Activated CD4-positive, alpha-beta T cell treated with anti-CD3 and anti-CD28 coated beads, Interleukin-2, Interleukin-6, amounts not matched to agents 100 ng/mL and 50 ng/mL, durations not matched to agents 16 hours and 8 hours (primary cell): ENCODE data around the gene ZNF423.

Experiments used
- DNase-seq: peaks from one replicate; pipeline ENCODE4 v3.0.0-alpha.2; 2020

Gene ZNF423

DNA sequence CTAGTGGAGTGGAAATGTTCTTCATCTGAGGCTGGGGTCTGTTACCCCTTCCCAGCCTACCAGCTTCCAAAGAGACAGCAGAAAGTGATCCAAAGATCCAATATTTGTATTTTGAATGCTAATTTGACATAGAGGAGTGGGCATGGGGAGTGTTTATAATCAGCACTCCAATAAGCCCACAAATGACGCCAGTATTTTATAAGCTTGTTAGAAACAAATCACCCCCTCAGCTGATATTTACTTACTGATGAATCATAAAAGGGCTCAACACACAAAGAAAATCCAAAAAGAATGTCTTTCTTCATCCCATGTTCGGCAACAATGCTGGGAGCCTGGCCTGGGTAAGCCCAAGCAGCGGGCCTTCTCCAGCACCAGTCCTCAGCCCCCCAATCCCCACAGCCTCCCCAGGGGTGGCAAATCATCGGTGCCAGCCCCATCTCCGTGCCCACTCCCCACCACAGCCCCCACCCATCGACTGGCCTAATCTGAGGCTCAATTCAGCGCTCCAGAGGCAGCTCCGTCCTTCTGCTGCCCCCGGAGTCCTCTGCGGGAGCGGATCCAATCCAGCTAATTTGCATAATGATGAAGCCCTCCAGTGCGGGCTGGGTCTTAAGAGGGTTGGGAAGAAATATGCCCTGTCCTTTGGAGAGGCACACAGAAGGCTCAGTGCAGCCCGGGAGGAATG lies 312.8 kb downstream of the ZNF423 start:
- no peak for DNase-seq

DNA sequence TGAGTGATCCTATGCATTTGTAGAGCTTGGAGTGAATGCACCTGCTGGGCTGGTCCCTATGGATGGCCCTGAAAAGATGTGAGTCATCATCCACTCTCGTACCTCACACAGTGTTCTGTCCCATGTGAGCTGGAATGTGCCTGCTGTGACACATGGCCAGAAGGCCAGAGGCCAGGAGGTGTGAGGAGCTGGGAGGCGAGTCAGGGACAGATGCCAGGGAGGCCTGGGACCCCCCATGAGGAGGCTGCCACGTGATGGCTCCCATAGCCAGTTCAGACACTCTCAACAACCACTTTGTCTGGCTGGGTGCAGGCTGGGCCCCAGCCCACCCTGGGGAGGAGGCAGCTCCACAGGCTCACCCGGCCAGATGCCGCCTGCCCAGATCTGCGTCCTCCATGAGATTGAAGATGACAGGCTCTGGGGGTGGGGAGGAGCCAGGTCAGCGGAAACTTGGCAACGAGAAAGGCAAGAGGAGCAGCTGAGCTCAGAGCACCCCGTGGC lies 313.5 kb downstream of the ZNF423 start:
- no peak for DNase-seq

DNA sequence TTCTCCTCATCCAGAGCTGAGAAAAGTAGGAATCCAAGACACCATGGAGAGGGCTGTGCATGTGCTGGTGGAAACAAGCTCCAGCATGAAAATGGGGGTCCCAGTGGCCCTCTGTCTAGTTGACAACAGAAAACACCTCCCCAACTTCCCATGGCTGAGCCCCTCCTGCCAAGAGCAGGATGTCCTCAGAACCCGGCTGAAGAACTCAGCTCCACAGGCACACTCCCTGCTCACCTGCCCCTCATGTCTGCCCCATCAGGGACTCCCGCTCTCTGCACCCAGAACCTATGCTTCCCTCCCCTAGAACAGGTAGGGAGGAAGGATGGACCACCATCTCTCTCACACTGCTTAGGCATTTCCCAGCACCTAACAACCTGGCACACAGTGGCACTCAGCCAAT lies 315.1 kb downstream of the ZNF423 start:
- no peak for DNase-seq

DNA sequence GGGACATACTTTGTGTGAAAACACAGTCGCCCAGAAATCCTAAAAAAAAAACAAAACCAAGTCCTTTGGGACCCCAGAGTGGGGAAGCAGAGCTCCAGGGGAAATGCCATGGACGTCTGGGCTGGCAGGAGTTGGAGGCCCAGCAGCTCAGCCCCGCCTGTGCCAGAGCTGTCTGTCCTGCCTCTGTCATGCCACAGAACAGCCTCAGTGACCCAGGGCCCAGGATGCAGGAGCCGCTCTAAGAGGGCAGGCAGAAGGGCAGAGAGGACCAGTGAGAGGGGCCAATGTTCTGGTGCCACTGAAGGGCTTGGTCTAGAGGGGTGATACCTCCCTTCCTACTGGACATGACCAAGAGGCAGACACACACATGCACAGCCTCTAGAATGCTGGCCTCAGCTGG lies 316.2 kb downstream of the ZNF423 start:
- DNase-seq = no peak

DNA sequence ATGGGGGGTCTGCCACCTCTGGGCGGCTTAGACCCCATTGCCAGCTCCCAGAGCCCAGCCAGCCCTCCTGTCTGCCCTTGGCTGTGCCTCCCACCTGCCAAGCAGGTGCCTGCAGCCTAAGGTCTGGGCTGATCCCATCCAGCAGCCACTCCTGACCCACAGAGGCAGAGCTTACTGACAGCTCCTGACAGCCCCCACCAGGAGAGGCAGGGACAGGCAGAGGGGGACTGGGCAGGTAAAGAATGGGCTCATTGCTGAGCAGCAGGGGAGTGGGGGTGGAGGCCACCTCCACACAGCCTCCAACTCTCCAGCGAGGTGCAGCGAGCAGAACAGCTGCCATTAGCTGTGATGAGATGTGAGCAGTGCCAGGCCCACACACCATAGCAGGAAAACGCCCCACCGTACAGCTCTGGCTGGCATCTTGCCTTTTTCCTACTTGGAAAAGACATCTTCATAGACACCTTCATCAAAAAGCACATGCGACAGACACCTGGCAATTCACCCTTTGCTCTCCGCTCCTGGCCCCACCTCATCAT lies 317.9 kb downstream of the ZNF423 start:
- no peak for DNase-seq

DNA sequence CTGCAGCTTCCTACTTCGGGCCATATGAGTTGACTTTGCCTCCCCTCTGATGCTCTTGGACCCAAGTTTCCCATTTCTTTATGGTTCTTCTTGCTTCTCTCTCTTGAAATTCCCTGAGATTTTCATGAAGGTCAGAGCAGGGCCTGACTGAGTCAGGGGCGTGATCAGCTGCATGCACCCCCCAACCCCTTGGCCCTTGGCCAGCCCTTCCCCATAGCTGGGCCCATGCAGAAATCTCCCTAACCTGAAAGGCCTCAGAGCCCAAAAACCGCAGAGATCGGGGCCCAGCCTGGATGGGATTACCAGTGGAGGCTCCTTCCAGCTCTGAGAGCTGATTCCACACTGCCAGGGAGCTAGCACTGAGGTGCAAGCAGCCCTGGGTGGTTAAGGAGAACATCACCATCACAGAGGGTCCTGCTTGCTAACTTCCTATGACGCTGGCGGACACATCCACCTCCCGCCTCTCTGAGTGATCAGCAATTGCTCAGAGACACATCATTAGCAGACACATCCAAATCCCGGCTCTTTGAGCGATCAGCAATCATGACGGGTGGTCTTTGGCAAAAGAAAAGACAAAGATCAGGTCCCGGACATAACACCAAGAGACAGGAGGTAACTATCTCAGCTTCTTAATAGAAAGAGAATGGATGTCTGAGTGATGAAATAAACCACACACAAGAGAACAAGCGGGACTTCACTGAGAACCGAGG lies 320.9 kb downstream of the ZNF423 start:
- DNase-seq = no peak

DNA sequence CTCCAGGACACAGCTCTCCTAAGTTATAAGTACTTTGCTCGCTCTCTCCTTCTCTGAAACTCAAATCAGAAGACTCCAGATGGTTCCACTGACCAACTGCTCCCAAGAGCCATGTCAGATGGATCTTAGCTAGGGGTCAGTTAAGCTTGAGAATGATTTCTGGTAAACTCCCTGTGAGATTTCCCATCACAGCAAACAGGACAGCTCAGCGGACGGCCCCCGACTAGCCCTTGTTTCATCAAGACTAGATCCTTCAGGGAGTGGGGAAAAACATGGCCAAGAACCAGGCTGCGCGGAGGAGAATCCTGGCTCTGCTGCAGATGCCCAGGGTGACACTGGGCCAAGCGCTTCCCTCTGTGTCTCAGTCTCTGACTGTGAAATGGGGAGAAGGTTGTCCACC lies 322.5 kb downstream of the ZNF423 start:
- no peak for DNase-seq

DNA sequence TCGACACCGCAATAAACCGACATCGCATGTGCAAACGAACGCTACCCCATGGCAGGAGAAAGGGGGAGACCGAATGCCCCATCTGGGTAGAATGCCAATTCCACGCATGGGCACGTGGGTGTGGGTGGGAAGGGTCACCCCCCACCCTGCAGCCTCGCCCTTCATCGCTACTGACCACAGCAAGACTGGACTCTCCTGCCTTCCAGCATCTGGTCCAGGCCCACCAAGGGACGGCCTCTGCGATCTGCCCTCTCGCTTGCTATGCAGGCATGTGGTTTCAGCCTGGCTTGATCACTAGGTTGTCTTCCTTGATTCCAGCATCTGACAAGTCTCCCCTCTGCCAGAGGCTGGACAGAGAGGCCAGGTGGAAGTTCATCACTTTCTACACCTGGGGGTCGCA lies 323.0 kb downstream of the ZNF423 start:
- no peak for DNase-seq

DNA sequence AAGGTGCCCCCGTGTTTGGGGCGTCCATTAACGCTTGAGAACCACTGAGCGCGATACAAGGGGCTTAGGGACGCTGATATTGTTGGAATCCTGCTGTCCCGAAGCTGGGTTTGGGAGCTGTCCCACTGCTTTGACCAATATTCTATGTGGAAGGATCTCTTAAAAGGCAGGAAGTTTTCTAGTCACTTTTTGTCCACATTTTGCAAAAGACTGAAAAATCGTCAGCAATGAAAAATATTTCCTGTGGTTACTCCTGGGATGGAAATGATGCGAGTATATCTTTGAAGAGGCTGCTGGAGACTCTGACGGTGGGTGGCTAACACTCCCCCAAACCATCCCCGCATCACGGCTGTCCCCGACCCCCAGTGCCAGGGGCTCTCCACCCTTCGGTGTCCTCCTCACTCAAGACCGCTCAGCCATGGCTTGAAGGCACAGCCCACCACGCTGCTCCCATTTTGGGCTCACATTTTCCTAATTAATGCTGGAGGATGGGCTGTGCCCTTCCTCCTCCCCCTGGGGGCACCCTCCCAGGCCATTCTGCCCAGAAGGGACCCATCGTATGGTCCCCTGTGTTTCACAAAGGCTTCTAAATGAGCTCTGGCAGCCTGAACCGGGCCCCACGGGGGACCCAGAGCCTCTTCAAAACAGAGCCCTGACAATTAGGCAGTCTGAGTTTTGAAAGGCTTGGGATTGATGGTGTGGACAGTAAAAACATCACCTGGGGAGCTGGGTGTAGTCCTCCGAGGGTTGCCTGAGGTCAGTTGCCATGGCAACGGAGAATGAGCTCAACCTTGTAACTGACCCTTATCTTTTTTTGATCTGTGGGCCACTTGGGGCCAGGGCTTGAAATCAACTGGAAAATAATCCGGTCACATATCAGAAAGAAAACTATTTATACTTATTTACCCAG lies 323.7 kb downstream of the ZNF423 start:
- DNase-seq = no peak

DNA sequence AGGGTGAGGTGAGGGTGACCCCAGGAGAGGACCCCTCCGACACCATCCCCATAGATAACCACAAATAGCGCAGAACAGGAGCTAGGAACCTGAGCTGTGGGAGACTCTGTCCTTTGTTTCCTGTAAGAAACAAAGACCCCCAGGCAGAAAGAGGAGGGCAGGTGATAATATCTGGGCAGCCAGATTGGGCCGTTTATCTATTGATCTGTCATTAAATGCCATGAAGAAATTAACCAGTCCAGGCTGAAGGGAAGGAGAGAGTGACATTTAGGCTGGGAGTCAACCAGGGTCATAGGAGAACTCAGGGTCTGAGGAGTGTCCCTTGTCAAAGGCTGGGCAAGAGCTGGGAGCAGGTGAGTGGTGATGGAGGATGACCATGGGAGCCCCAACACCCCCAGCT lies 324.5 kb downstream of the ZNF423 start:
- DNase-seq = no peak

DNA sequence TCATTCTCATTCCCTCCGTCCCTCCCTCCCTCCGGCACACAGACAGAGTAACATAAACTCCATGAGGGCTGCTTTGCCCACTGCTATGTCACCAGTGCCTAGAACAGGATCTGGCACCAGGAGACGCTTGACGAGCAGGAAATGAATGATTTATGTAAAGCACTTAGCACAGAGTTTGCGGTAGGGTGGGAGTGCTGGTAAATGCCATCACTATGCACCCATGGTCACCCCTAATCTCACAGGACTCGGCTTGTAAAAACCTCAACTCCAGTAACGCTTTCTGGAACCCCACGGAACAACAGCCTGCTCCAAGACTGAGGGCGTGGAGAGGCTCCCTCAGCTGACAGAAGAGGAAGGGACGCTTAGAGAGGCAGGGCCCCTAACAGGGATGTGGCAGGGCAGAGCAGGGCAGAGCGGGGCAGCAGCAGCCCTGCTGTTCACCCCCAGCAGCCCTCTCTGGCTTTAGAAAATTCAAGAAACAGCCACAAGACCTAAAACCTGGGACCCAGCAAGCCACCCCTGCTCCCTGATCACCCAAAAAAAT lies 325.4 kb downstream of the ZNF423 start:
- DNase-seq = no peak

DNA sequence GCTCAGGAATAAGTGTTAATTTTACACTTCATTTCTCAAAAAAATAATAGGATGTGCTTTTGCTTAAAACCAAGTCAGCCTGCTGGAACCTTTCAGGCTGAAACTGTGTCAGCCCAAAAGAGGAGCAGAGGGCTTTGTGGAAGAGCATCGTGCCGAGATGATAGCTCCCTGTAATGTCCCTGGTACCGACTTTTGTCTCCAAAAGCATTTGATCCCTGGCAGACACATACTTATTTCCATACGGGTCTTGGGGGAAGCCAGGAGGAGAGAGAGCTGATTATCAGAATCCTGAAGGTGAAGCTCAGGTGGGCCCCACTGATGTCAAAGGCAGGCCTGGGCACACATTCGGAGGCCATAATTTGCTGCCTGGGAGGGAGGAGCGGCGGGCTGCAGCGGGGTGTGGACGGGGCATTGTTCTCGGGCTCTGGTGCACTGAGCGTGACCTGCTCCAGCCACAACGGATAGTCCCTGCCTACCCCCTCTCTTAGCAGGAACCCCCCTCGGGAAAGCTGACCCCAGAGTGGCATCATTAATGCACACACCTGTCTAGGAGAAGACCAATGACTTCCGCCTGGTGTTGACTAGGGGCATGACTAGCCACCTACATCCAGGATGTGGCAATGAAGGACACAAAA lies 326.4 kb downstream of the ZNF423 start:
- DNase-seq = no peak

DNA sequence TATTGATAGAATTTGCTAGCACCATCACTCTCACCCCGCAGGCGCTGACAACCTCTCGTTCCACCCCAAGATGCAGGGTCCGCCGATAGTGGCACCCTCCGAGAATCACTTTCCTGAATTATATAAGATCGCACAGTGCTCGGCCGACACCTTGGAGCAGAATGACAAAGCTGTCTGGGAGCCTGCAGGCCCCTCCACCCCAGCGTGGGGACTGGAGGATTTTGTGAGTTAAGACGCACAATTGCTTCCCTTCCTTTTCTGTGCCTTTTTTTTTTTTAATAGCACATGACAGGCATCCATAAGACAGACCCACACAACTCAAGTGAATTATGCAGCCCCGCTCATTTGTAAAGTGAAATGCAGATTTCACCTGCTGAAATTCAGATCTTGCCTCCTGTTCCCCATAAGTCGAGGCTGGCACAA lies 327.0 kb downstream of the ZNF423 start:
- no peak for DNase-seq

DNA sequence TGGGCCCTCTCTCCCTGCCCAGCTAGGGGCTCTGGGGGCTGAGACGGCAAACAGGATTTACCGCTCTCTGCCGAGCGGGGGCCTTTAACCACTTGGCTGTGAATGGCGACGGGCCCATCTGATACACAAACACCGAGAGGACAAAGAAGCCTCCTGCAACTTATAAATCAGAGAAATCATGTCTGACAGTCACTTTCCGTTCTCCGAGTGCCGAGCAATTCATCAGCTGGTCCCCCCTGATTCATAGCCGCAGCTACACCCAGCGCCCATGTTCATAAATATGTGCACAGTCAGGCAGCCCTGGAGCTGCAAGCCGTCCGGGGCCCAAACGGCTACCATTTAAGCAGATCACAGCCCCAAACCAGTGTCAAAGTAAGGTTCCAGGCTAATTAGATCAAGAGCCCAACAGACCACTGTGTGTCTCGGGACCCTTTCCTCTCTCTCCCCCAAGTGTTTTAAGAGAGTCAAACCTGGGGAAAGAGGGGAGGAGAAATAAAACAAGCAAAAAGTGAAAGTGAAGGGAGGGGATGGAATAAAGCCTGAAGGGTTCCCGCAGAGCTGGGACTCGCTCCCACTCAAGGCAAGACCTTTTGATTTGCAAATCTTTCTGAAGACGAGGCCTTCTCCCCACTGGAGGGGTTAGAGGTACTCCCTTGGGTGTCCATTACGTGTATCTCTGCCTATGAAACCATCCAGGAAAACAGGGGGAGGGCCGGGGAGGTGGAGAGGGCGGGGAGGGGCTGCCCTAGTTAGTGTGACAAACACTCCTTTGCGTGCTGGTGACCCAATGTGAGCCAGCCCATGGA lies 327.6 kb downstream of the ZNF423 start:
- DNase-seq = no peak

DNA sequence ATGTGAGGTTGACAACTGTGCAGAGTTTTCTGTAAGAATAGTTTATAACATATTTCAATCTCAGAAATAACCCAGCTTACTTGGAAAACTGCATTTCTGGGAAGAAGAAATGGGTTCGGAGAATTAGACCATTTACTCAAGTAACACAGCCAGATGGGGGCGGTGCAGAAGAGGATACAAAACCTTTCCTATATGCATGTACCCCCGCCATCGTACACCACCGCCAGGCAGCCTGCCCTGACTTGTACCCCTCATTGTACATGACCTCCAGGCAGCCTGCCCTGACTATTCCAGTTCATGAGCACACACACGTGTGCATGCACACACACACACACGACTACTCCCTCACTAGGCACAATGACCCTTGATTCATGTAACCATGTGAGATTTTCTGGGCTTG lies 328.3 kb downstream of the ZNF423 start:
- DNase-seq = no peak

DNA sequence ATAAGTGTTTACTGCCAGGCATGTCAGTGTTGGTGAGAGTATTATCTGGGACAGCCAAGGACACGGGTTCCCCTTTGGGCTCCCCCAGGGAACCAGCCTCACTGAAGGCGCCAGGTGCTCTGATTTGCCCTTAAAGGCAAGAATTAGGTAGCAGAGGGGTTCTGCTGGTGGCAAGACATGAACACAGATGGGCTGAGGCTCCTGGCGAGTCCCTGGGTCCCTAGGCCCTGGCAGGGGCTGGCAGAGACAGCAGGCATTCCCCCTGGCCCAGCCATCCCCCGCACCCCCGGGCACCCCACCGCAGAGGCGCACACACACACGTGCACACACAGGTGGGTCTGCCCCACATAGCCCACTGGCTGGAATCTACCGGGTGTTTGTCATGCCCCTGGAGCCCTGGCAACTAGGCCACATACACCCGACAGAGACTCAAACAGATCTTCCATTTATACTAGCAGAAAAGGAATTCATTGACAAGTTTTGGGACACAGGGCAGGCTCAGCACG lies 329.0 kb downstream of the ZNF423 start:
- no peak for DNase-seq

DNA sequence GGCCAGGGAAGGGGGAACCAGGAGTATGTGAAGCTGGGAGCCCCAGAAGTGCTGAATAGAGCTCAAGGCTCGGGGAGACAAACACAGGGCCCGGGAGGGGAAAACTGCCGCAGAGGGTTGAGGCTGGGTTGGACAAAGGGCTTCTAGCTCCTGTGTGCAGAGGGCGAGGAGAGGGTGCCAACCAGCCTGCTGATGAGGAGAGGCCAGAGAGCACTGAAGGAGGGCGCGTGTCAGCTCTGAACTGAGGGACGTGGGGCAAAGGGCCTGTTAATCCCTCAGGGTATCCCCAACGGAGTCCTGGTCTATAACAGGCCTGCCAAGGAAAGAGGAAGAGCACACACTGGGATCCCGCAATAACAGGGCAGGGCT lies 331.0 kb downstream of the ZNF423 start:
- DNase-seq = no peak

DNA sequence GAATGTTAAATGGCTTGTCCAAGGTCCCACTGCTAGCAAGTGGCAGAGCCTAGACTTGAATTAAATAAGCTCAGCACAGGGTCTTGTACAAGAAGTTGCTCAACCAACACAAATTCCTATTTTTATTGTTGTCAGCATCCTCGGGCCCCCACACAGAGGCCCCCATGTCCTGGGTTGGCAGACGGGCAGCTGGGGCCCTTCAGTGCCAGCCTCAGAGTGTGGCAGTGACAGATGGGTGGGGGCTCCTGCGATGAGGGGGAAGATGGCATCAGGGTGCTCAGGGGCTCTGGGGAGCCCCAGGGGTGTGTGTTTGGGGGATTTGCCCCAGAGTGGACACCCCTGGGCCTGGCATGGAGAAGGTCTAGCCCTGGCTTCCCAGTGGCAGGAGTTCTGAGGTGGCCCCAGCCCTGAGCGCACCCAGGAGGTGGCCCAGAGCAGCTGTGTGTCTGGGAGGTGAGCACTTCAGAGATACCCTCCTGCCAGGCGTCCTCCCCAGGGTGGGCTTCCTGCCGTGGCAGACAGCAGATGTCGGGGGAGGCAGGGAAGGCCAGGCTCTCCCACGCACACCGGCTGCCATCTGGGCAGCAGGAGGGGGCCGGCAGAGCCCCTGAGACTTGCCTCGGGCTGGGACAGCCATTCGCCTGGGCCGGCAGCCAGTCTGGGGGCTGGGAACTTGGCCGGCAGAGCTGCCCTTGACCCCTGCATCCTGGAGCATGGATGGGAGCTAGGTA lies 331.5 kb downstream of the ZNF423 start:
- DNase-seq = no peak

DNA sequence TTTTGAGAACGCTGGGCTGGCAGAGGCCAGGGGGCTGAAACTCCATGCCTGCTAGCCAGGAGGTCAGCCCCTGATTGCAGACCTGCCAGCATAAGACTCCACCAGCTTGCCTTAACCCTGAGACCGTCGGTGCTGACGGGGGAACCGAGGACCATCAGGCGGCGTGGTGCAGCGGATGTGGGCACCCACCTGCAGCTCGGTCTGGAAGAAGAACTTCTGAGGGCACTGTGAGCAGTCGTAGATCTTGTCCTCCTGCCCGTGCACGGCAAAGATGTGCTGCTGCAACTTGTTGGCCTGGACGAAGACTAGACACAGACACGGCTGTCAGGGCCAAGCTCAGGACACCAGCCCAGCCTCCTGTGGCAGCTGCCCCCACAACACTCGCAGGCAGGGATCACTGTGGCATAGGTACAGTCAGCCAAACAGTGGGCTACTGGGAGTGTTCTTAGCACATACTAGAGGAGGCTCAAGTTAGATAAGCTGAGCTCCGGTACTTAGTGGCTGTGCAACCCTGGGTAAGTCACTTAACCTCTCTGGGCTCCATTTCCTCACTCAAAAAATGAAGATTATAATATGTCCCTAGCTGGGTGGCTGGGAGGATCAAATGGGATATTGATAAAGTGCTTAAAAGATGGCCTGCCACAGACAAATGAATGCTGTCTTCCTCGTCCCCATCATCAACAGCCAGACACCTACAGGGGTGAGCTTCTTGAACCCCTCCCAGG lies 332.3 kb downstream of the ZNF423 start:
- no peak for DNase-seq

DNA sequence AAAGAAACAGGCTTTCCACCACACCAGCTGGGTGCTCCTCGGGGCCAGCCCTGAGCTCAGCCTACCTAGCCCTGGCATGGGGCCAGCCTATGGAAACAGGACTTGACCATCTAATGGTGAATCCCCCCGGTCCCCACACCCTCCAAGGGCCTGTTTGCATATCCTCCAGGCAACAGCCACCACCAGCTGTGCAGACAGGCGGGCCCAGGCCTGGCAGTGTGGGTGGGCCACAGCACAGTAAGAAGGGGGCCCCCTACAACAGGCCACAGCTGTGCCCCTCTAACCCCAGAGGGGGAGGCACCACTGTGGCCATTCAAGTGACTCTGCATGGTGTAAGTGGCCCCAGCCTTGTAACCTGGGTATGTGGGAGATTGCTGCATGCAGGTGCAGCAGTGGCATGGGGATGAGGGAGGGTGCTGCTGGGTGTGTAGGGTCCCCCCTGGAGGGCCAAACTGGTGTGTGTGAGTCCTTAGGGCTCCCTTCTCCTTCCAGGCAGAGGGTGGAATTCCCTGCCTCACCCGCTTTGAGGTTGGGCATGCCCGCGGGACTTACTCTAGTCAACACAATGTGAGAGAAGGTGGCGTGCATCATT lies 334.1 kb downstream of the ZNF423 start:
- DNase-seq = no peak
